AG10803 (cell line): ENCODE measurements around the gene MRC1.

Source experiments
- DNase-seq: peaks from one replicate; pipeline ENCODE4 v3.0.0; 2010; ENCODE audit warnings: low read depth
- H3K4me3 ChIP-seq: 2 replicates; pipeline ENCODE4 v1.5.1; 2011; ENCODE audit warnings: mild to moderate bottlenecking, low read length, control low read depth
- CTCF ChIP-seq: conservative IDR thresholded peaks from 2 replicates; pipeline ENCODE4 v1.5.1; 2011; ENCODE audit warnings: mild to moderate bottlenecking, low read length, control low read depth, inconsistent platforms

MRC1 gene

GRCh38 chr10:17912754-17913153 is 103.6 kb downstream of the MRC1 start:
- no peak overlapping the region for H3K4me3 ChIP-seq
- no peak for TF ChIP-seq CTCF
- DNase-seq = no peak

DNA sequence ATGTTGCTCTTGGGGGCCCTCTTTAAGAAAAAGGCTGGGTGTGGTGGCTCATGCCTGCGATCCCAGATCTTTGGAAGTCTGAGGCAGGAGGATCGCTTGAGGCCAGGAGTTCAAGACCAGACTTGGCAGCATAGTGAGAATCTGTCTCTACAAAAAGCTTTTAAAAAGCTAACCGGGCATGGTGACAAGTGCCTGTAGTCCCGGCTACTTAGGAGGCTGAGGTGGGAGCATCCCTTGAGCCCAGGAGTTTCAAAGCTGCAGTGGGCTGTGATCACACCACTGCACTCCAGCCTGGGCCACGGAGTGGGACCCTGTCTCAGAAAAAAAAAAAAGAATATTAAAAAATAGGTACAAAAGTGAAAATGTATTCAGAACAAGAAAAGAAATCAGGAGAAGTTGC is 104.5 kb downstream of the MRC1 start:
- no peak for TF ChIP-seq CTCF
- no peak for DNase-seq
- no peak overlapping the region for H3K4me3 ChIP-seq

DNA sequence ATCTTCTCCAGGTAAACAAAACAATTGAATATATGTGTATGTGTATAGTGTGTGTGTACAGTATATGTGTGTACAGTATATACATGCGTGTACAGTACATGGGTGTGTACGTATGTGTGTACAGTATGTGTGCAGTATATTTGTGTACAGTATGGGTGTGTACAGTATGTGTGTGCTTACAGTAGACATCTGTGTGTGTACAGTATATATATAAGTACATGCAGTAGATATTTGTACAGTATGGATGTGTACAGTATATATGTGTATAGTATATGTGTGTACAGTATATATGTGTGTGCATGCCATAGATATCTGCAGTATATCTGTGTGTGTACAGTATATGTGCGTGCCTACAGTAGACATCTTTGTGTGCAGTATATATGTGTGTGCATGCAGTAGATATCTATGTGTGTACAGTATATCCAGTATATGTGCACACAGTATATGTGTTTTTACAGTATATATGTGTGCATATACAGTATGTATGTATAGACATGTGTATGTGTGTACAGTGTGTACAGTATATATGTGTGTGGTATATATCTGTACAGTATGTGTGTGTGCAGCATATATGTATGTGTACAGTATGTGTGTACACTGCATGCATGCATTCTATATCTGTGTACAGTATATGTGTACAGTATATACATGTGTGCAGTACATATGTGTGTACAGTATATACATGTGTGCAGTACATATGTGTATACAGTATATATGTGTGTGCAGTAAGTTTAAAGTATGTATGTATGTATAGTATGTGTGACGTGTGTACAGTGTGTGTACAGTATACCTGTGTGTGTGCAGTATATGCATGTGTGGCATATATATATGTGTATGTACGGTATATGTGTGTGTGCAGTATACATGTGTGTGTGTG is 105.3 kb downstream of the MRC1 start:
- H3K4me3 ChIP-seq = no peak overlapping the region
- TF ChIP-seq CTCF = no peak
- no peak for DNase-seq

- no peak for TF ChIP-seq CTCF
- H3K4me3 ChIP-seq = no peak overlapping the region
- no peak for DNase-seq
Measured at GRCh38 chr10:17915181-17915580, 106.0 kb downstream of the MRC1 start.

DNA sequence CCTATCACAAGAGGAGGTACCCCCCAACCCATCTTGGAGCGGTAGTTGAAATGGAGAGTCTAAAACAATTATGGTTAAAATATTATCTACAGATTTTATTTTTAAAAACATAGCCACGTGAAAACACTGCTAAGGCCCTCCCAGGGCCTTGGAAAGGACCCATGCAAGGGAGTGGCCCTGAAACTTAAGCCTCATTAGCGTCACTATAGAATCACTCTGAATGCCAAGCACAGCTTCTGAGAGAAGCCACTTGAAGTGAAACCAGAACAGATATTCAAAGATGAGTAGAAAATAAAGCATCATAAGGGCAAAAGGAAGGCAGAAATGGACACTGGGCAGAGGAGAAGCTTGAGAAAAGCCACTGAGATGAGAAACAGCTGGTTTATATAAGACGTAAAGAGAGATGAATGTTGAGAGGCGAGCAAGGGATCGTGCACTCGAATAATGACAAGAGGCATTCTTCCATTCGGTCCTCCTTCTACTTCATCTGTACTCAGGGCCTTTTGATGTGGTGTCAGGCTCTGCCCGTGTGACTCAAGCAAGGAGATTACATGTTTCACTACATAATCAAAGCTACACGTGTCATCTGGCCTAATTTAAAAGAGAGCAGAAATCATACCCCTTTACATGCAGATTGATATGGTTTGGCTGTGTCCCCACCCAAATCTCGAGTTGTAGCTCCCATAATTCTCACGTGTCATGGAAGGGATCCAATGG is 109.2 kb downstream of the MRC1 start:
- no peak for TF ChIP-seq CTCF

GRCh38 chr10:17921378-17921777 is 112.2 kb downstream of the MRC1 start:
- no peak for DNase-seq
- H3K4me3 ChIP-seq = no peak overlapping the region
- no peak for TF ChIP-seq CTCF

More for the DNA sequence above, 109.2 kb downstream of the MRC1 start:
- no peak overlapping the region for H3K4me3 ChIP-seq
- no peak for DNase-seq

DNA sequence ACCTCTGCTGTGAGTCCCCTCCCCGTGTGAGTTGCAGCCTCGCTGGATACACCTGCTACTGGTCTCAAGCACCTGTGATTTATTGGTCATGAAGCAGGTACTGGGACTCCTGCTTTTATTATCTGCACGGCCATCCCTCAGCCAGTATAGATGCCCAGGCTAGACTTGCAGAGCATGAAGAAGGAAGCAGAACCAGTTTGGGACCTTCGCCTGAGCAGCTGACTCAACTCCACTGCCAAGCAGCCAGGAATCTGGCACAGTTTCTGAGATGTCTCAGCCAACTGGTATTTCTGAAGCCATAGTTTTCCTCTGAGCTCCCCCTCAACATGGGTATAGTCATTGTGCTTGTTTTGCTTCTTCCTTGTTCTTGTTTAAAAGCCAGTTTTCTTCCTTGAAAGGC is 114.6 kb downstream of the MRC1 start:
- TF ChIP-seq CTCF = no peak
- DNase-seq = peak; percentile 93
- H3K4me3 ChIP-seq = no peak overlapping the region
